GM18867 (cell line): ENCODE data around the gene MED25.

Experiments
- ATAC-seq: cut with Tn5 transposase; IDR thresholded peaks from one replicate; pipeline ENCODE4 v1.9.1; 2021; ENCODE audit warnings: mild to moderate bottlenecking, moderate library complexity; ENCODE audit not compliant: unreplicated experiment

Gene MED25

DNA sequence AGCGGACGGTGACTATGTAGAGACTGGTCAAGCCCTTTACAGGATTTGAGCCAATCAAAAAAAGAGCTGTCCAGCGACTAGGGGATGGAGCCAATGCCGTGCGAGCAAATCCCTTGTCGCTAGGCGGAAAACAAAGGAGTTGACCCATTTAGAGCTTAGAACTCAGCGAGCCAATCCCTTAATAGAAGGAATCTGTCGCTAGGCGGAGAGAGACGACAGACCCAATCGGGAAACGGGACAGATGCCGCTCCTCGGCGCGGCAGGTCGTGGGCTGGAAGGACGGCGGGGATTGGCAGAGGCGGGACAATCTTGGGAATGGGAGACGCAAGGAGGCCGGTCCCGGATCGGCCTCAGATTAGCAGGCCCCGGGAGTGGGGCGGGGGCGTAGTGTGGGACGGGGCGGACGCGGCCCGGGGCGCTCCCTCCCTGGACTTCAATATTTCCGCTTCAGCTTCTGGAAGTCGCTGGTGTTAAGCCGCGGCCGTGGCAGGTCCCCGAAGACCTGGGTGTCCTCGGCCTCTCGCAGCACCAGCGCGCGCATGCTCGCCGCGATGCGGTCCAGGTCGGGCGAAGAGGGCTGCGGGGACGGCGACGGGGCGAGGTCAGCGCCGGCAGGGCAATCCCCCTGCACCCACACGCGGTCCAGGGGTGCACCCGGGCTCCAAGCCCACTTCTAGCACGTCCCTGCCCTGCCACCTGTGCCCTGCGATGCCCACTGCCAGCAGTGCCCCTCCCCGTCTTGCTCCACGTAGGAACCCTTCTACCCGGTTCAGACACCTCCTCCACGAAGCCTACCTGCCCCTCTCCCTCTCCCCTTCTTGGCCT is 51.6 kb downstream of the MED25 start:
- ATAC-seq = peak; percentile 66

GRCh38 chr19:49870309-49870901 is 52.3 kb downstream of the MED25 start:
- ATAC-seq = no peak

GRCh38 chr19:49871349-49871985 is 53.4 kb downstream of the MED25 start:
- no peak for ATAC-seq

DNA sequence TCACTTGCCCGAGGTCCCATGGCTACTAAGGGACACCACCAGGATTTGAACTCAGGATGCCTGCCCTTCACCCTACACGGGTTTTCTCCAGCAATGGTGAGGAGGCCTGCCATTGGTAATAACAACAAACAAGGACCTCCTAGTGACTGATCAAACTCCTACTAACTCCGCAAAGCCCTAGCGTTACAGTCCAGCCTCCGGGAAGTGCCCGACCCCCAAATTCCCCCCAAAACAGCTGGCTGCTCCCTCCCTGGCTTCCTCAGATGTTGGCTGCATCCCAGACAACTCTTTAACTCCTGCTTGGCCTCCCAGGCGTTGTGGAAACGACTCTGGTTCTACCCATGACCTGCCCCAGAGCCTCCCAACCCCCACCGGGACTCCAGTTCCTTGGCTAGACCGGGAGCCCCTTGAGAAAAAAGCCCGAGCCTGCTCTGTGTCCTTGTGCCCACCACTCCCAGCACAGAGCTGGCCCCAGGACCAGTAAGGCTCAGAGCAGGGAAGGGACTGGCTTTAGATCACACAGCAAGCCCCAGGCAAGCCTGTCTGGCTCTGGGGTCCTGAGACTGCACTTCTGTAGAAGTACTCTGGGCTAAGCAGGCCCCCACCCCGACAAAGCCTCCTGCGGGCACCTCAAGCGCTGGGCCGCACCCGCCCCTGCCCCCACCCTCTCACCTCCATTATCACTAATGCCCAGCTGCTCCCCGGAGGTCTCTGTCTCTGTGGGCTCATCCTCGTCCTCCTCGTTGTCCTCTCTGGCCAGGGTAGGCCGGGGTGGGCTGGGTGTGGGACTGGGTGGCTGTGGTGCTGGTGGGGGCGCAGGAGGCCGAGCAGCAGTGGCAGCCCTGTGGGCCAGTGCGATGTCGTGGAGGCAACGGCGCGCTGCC is 54.4 kb downstream of the MED25 start:
- ATAC-seq = no peak

- no peak for ATAC-seq
Measured at GRCh38 chr19:49873129-49873521, 55.0 kb downstream of the MED25 start.

DNA sequence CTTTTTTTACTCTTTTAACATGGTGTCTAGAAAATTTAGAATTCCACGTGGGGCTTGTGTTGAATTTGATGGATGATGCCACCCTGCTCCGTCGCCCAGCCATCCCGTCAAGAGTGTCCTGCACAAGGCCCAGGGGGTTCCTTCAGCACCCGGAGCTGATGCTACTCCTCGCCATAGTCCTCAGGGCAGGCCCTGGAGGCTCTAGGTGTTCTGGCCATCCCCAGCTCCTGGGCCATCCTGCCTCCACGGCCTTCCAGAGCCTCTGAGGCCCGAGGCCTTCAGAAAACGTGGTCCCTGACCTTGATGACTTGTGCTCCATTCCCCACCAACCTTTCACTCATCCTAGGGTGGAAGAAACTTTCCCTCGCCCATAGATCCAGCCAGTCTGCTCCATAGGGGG is 55.7 kb downstream of the MED25 start:
- no peak for ATAC-seq

DNA sequence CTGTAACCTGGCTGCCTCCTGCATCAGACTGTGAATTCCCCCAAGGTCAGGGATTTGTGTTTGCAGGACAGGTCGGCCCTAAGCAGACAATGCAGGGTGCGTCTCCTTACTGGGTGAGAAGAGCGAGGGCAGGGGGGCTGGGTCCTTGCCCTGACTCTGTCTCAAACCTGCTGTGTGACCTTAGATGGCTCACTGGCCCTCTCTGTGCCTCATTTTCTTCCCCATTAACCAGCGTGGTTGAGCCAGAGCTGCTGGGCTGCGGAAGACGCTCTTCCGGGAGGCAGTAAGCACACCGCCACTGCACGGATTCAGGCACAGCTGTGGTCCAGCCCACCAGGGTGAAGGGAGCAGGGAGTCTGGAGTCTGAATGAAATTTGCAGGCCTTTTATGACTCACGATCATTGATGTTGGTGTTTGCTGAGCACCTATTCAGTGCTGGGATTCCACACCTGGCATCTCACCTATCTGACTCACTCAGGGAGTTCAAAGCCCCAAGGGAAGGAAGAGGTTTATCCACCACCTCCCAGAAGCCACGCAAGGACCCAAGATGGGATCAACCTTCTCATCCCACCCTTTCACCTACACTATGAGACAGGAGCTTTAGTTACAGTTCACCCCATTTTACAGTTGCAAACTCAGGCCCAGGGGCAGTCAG is 56.5 kb downstream of the MED25 start:
- no peak for ATAC-seq

- no peak for ATAC-seq
Measured at GRCh38 chr19:49875177-49875576, 57.1 kb downstream of the MED25 start.

GRCh38 chr19:49875857-49876421 is 57.9 kb downstream of the MED25 start:
- no peak for ATAC-seq

DNA sequence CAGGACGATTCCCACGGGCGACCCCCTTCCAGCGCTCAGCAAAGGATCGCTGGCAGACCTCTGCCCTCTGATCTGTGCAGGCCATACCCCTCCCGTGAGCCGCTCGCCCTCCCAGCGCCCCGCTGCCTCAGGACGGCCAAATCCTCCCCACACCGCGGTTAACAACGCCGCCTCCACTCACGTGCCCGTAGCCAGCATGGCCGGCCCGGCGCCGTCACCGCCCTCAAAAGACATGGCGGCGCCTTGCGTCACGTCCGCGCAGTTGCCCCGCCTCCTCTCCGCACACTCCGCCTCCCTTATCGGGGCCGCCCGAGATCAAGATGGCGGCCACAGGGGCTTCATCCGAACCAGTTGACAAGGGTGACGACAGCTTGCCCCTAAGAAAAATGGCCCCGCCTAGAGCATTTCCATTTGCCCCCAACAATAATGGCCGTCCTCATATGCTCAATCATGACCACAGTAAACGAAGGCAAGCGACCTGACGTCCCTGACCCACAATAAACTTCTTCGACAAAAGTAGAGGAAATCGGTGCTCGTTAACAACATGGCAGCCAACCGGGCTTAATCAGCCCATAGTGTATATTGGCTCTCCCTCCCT is 58.4 kb downstream of the MED25 start:
- peak; percentile 47 for ATAC-seq

- peak; percentile 58 for ATAC-seq
Measured at GRCh38 chr19:49877020-49877878, 59.2 kb downstream of the MED25 start, which contains the start of the genes AKT1S1 and TBC1D17. AKT1S1 (minus strand) TSS chr19:49877355; CDS start chr19:49873295, 4,060 bp downstream. TBC1D17 (plus strand) TSS chr19:49877702; CDS start chr19:49877724, 22 bp downstream.

- ATAC-seq = peak; percentile 42
Measured at GRCh38 chr19:49877879-49878743, 60.0 kb downstream of the MED25 start.

GRCh38 chr19:49878744-49879070 is 60.6 kb downstream of the MED25 start:
- no peak for ATAC-seq

DNA sequence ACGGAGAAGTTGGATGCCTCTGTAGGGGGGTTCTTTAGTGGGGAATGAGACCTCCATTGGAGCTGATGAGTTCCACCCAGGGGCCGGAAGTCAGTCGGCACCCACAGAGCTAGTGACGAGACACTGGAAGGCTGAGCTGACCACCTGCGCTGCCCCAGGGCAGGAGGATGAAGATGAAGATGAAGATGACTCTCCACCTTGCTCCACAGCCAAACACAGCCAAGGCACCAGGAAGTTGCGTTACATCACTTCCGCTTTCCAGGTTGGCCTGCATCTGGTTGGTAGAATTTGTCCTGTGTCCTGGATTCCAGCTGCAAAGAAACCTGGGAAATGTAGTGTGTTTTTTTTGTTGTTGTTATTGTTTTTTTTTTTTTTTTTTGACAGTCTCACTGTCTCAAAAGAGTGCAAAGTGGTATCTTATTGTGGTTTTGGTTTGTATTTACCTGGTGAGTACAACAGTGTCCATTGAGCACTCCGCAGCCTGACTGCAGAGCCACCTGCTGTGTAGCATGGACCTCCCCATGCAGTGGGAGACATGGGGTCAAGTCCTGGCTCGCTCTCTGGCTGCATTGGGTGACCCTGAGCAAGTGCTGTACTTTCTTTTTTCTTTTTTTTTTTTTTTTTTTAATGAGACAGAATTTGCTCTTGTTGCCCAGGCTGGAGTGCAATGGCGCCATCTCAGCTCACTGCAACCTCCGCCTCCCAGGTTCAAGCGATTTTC is 61.3 kb downstream of the MED25 start:
- ATAC-seq = no peak

DNA sequence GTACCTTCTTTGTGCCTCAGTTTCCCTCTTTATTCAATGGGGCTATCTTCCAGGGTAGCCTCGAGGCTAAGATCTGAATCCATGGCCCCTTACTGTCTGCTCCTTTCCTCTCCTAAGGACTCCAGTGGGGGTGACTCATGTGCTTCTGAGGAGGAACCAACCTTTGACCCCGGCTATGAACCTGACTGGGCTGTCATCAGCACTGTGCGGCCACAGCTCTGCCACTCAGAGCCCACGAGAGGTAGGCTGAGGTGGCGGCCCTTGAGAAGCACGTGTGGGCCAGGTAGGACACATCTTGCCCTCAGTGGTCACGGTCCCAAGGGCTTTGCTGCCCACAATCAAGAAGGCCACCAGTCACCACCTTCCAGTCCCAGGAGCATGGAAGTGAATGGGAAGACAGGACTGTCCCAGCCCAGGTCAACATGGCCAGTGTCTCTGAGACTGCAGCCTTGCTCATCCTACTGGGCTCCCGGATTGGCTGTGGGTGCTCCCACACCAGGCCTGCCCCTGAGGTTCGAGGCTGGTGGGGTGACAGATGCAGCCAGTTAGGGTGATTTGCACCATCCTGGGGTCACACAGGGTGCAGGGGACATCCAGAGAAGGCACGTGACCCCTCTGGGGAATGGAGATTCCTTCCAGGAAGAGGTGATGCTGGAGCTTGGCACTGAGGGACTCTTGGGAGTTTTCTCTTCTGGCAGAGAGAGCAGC is 62.2 kb downstream of the MED25 start:
- no peak for ATAC-seq

GRCh38 chr19:49881186-49881585 is 63.1 kb downstream of the MED25 start:
- ATAC-seq = no peak
